KBM-7 (cell line): ENCODE measurements around the gene PRRT1B.
A peak's percentile ranks its signal among the peaks of the same experiment; 100 is the strongest.

Source experiments
- DNase-seq: peaks from one replicate; pipeline ENCODE4 v3.0.0-alpha.2; 2015
- in situ Hi-C: fragments of 300-500 bp; cut with MboI; formaldehyde crosslinking; loops from 2 replicates; pipeline ENCODE4 v1.14.3; 2020; ENCODE audit warnings: low sequenced_read_pairs, low pct_unique_long_range_greater_than_20kb, mixed read lengths

Gene PRRT1B

DNA sequence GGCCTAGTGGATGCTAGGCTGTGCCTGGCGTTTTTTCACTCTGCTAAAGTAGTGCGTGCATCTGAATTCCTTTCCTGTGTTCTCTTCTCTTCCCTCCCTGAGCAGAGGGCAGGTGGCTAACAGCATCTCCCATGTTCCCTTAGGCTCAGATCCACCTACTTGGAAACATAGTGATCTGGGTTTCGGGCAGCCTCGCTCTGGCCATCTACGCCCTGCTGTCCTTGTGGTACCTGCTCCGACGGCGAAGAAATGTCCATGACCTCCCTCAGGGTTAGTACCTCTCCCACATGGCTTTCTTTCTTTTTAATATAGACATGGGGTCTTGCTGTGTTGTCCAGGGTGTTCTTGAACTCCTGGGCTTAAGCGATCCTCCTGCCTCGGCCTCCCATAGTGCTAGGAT is 24.1 kb upstream of the PRRT1B start:
- in situ Hi-C loops: no loop called here

GRCh38 chr9:131521822-131522221 is 23.5 kb upstream of the PRRT1B start:
- DNase-seq: no peak
- in situ Hi-C loops: no loop called here

More for the DNA sequence above, 24.1 kb upstream of the PRRT1B start:
- no peak for DNase-seq

- DNase-seq: no peak
- in situ Hi-C loops: no loop called here
These were observed 22.9 kb upstream of the PRRT1B start for GRCh38 chr9:131522257-131523085.

DNA sequence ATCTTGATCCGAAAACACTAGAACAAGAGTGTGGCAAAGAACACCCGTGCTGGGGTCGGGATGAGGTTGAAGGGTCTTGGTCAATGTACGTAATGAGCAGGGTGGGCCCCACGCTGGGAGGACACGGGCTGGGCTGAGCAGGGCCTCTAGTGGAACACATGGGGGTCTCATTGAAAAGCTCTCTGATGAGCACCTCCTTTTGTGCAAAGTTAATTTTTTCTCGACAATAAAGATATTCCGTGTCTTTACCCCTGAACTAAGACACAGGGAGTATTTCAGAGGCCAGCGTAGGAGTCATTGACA is 22.3 kb upstream of the PRRT1B start:
- no peak for DNase-seq
- in situ Hi-C loops: no loop called here

DNA sequence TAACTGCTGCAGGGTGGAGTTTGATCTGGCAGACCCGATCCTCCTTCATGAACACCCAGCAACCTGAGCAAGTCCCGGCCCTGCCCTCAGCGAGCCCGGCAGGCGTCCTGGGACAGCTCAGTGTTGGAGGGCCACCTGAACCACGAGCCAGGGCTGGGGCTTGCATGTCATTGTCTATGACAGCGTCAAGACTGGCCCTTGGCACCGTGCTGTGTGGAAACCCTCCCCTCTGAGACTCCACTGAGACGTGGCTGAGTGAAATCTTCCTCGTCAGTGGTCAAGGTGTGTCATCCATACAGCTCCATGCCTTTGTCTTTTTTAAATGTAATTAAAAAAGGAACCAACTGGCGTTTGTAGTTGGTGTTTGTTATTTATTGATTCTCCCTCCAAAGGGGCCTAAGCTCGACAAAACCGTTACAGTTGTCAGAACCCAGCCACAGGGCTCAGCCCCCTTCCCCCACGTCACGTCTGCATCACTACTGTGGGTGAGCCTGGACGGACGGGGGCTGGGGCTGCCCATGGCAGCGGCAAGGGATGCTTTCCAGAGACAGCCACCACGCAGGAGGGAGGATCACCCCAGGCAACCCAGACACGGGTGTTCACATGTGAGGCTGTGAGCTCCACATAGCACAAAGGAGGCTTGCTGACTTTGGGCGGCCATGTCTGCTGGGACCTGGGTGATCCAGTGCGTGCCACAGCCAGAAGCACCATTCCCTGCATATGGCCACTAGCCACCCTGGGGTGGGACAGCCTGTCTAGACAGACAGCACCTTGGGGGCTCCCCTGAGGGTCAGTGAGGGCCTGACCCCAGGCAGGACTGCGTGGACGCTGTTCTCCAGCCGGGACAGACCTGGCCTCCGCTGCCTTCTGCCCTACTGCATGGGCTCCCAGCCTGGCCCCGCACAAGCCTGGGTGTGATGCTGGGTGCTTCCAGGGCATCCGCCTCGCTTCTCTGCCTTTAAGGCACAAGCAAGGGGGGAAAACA is 21.6 kb upstream of the PRRT1B start:
- in situ Hi-C loops: no loop called here
- DNase-seq: no peak

- in situ Hi-C loops: no loop called here
- no peak for DNase-seq
These were observed 20.5 kb upstream of the PRRT1B start for GRCh38 chr9:131524665-131525315.

- in situ Hi-C loops: no loop called here
- DNase-seq: no peak
These were observed 19.4 kb upstream of the PRRT1B start for GRCh38 chr9:131525643-131526565.

DNA sequence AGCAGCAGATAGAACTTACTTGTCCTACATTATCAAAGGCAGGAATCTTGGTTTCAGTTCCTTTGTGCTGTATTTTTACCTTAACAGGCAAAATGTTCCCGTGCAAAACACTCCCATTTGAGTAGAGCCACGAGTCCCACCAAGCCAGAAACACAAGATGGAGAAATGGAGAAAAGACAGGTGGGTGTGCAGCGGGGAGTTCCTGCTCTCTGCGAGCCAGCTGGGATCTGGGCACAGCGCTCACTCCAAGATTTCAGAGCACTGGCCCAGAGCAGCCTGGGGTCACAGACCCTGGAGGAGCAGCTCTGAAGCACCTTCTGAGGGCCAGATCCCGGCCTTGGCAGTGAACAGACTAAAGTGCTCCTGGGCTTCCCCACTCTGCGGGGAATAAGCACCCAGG is 17.1 kb upstream of the PRRT1B start:
- in situ Hi-C loops: no loop called here

DNA sequence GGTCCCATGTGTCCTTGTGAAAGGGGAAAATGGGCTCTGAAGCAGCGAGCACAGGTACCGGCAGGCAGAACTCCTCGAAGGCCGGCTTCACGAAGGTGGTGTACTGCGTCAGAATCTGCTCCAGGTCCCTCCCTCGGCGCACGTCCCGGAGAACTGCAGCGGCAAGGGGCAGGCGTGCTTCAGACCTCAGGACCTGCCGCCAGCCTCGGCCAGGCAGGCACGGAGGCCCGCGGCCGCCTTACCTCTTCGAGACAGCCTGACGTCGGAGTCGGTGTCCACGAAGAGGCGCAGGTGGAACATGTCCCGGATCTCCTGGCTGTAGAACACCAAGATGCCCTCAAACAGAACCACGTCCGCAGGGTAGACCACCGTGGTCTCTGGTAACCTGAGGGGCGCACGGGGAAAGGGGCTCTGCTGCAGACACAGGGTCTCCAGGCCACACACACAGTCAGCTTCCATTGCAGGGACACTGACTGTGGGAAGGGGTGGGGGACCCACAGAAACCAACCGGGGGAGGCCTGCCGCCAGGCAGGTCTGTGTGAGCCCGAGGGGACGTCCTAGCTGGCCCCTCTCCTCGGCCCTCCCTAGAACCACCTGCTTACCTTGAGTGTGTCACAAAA is 16.3 kb upstream of the PRRT1B start:
- in situ Hi-C loops: no loop called here
- DNase-seq: no peak

More for the DNA sequence above, 17.1 kb upstream of the PRRT1B start:
- no peak for DNase-seq

GRCh38 chr9:131529597-131530545 is 15.5 kb upstream of the PRRT1B start:
- in situ Hi-C loops: no loop called here
- no peak for DNase-seq

DNA sequence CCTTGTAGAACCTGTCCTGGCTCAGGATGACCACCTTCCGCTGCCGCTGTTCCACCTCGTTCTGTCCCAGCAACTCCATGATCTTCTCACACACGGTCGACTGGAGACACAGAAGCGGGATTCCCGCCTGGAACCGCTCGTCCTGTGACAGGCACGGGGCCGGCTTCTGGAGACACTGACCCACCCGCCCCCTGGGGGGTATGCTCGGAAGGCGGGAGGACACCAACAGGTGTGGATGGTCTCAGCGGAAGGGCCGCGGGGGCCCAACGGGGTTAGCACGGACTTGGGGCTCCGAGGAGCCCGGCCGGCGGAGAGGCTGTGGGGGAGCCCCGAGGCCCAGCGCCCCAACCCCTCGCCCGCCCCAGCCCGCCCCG is 14.8 kb upstream of the PRRT1B start:
- DNase-seq: peak; percentile 15
- in situ Hi-C loops: no loop called here

DNA sequence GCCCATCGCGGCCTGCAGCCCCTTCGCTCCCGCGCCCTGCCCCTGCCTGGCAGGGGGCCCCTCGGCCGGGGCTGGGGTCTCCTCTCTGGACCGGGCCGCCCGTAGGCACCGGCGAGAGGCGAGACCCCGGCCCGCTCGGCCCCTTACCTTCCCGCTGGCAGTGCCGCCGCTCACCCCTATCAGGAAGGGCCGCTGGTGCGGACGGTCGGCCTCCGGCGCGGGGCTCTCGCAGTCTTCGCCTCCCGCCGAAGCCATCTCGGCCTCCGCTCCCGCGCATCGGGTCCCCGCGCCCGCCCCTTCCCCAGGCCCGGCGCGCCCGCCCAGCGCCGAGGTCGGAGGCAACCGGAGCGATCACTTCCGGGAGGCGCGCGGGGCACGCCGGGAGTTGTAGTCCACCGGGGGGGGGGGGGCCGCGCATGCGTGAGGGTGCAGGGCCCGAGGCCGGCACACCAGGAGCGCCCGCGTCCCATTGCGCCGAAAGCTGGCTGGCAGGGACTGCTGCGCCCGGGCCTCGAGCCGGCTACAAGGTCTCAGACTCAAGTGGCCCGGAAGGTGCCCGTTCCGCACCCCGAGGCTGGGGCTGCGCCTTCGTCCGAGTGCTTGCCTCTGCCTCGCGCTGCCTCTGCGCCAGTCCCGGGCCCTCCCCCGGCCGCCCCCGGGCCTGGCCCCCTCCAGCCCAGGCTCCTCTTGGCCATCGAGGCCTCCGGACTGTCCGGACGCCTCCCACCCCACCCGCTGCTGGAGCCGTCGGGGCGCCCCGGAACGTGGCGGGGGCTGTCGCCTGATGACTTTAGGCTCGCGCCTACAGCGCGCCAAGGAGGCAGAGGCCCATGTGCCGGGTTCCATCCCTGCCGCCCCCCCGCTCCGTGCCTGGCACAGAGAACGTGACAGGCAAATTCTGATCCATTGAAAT is 14.1 kb upstream of the PRRT1B start, which contains the start of gene UCK1:
Gene UCK1, minus strand, starts transcription at position 344 of the 913 bp plus-strand sequence. Its CDS starts 89 bp downstream, at position 255.
- DNase-seq: peak; percentile 82
- in situ Hi-C loops: no loop called here

DNA sequence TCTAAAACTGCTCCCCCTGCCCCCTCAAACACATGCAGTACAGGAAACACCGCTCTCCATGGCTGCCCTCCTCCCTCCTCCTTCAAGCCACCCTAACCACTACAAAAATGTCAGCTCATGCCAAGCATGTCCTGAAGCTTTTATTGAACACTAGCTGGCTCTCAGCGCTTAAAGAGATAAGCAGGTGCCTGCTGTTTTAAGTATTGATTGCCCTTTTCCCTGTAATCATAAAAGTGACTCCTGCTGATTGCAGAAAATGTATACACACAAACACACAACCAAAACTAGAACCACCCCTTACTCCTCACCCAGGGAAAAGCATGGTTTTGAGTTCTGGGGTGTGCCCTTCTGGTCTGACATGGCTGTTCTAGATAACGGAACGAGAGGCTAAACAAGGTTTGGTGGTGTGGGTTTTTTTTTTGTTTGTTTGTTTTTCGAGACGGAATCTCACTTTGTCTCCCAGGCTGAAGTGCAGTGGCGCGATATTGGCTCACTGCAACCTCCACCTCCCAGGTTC is 10.5 kb upstream of the PRRT1B start:
- in situ Hi-C loops: no loop called here
- DNase-seq: peak; percentile 65

- no peak for DNase-seq
- in situ Hi-C loops: no loop called here
These were observed 7.4 kb upstream of the PRRT1B start for GRCh38 chr9:131537946-131538345.

- in situ Hi-C loops: no loop called here
- no peak for DNase-seq
These were observed 6.0 kb upstream of the PRRT1B start for GRCh38 chr9:131539223-131539923.
